OCI-LY1 (cell line): ENCODE data around the gene SDCBP2.

Experiments
- H2AFZ ChIP-seq: fragments of 200-600 bp; sonication (generic), shearing (Covaris generic); 2 replicates; pipeline ENCODE4 v1.6.0; 2014; ENCODE audit warnings: antibody characterized with exemption, mild to moderate bottlenecking, low read length
- H3F3A ChIP-seq: fragments of 200-600 bp; sonication (generic), shearing (Covaris generic); 2 replicates; pipeline ENCODE4 v1.6.0; 2014; ENCODE audit warnings: mild to moderate bottlenecking, antibody characterized with exemption, low read length, moderate library complexity; ENCODE audit not compliant: insufficient read depth
- H3K27ac ChIP-seq: fragments of 200-600 bp; sonication (generic); 2 replicates; pipeline ENCODE4 v1.5.1; 2014; ENCODE audit warnings: low read length, mixed run types, mild to moderate bottlenecking, low read depth; ENCODE audit not compliant: poor library complexity, severe bottlenecking
- H3K27me3 ChIP-seq: fragments of 200-600 bp; sonication (generic); 2 replicates; pipeline ENCODE4 v1.6.0; 2014; ENCODE audit warnings: antibody characterized with exemption, mild to moderate bottlenecking, low read length, moderate library complexity; ENCODE audit not compliant: insufficient read depth
- H3K36me3 ChIP-seq: fragments of 200-600 bp; sonication (generic); 2 replicates; pipeline ENCODE4 v1.6.1; 2014; ENCODE audit warnings: mild to moderate bottlenecking, antibody characterized with exemption, low read length, moderate library complexity, mixed read lengths; ENCODE audit not compliant: insufficient read depth
- H3K4me1 ChIP-seq: fragments of 200-600 bp; sonication (generic); 2 replicates; pipeline ENCODE4 v1.5.1; 2014; ENCODE audit warnings: mild to moderate bottlenecking, low read length, moderate library complexity; ENCODE audit not compliant: insufficient read depth, severe bottlenecking
- H3K4me2 ChIP-seq: fragments of 200-600 bp; sonication (generic), shearing (Covaris generic); 2 replicates; pipeline ENCODE4 v1.6.1; 2014; ENCODE audit warnings: low read length
- H3K4me3 ChIP-seq: fragments of 200-600 bp; sonication (generic); 2 replicates; pipeline ENCODE4 v1.5.1; 2014; ENCODE audit warnings: low read length, low read depth, mild to moderate bottlenecking, mixed read lengths; ENCODE audit not compliant: poor library complexity, severe bottlenecking
- H3K79me2 ChIP-seq: fragments of 200-600 bp; shearing (Covaris generic); 2 replicates; pipeline ENCODE4 v1.6.1; 2016; ENCODE audit warnings: mixed run types, low read length, mixed read lengths; ENCODE audit not compliant: insufficient read depth
- H3K9ac ChIP-seq: fragments of 200-600 bp; sonication (generic), shearing (Covaris generic); 2 replicates; pipeline ENCODE4 v1.6.1; 2014; ENCODE audit warnings: mild to moderate bottlenecking, low read length, mixed read lengths
- H3K9me2 ChIP-seq: fragments of 200-600 bp; sonication (generic), shearing (Covaris generic); 2 replicates; pipeline ENCODE4 v1.6.1; 2014; ENCODE audit warnings: low read depth, mild to moderate bottlenecking, low read length, mixed read lengths
- H3K9me3 ChIP-seq: fragments of 200-600 bp; shearing (Covaris generic); 2 replicates; pipeline ENCODE4 v1.6.1; 2014; ENCODE audit warnings: low read length, mixed read lengths
- H4K20me1 ChIP-seq: fragments of 200-600 bp; sonication (generic), shearing (Covaris generic); 2 replicates; pipeline ENCODE4 v1.6.0; 2016; ENCODE audit warnings: mild to moderate bottlenecking, low read length; ENCODE audit not compliant: insufficient read depth
- EZH2 ChIP-seq: fragments of 200-600 bp; sonication (generic), shearing (Covaris generic); IDR thresholded peaks from 2 replicates; pipeline ENCODE4 v1.8.0; 2017; ENCODE audit warnings: borderline replicate concordance, mixed run types, mild to moderate bottlenecking, antibody characterized with exemption, low read length, moderate library complexity, mixed read lengths
- TF ChIP-seq, protein P1 (sequence below): fragments of 200-600 bp; sonication (generic), shearing (Covaris generic); IDR thresholded peaks from 2 replicates; pipeline ENCODE4 v1.5.1; 2017; ENCODE audit warnings: mild to moderate bottlenecking, antibody characterized with exemption, low read length, moderate library complexity, mixed read lengths

Gene SDCBP2

DNA sequence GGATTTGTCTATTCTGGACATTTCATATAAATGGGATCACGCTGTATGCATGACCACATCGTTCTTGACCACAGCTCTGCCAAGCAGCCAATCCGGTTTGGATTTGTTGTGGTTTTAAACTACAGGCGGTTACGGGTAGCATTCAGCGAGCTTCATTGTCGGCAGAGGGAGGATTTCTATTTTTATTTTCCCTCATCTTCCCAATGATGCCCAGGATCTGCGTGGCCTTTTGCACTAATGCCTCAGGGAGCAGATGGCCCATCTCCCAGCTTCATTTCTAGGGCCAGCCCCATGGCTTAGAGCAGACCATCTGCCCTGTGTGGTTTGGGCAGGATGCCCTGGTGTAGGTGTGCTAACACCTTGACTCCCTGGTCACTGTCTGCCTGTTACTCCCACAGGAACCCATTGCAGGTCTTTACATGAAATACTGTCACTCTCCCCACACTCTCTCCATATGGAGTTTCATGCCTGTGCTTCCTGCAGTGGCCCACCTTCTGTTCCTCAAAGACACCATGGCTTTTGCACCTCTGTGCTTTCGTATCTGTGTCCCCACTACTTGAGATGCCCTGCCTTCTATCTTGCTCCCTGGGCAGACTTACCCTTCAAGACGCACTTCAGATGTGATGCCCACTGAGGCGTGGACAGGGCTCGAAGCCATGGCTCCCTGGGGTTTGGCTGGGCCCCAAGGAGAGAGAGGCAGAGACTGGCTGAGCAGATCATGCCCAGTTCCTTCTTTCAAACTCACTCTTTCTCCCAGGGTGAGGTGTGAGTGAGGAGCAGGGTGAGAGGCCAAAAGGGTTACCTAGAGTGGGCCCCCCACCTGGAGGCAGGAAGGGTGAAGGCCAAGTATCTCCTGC, 26.0 kb downstream of the SDCBP2 start:
- Histone ChIP-seq H3F3A (no peaks in the 10 kb centered on the region), H3K4me3 (no peak overlapping the region), H3K9me3 (no peaks in the 10 kb centered on the region), H3K9ac (no peak overlapping the region), H2AFZ (no peak overlapping the region), H3K4me2 (no peak overlapping the region), H3K36me3 (no peaks in the 10 kb centered on the region), H3K9me2 (no peaks in the 10 kb centered on the region), H3K27me3 (no peaks in the 10 kb centered on the region), H3K4me1 (no peaks in the 10 kb centered on the region), H4K20me1 (no peaks in the 10 kb centered on the region), H3K79me2 (no peaks in the 10 kb centered on the region), H3K27ac (no peak overlapping the region)
- TF ChIP-seq, protein P1, sequence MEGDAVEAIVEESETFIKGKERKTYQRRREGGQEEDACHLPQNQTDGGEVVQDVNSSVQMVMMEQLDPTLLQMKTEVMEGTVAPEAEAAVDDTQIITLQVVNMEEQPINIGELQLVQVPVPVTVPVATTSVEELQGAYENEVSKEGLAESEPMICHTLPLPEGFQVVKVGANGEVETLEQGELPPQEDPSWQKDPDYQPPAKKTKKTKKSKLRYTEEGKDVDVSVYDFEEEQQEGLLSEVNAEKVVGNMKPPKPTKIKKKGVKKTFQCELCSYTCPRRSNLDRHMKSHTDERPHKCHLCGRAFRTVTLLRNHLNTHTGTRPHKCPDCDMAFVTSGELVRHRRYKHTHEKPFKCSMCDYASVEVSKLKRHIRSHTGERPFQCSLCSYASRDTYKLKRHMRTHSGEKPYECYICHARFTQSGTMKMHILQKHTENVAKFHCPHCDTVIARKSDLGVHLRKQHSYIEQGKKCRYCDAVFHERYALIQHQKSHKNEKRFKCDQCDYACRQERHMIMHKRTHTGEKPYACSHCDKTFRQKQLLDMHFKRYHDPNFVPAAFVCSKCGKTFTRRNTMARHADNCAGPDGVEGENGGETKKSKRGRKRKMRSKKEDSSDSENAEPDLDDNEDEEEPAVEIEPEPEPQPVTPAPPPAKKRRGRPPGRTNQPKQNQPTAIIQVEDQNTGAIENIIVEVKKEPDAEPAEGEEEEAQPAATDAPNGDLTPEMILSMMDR = no peak
- no peak for TF ChIP-seq EZH2

DNA sequence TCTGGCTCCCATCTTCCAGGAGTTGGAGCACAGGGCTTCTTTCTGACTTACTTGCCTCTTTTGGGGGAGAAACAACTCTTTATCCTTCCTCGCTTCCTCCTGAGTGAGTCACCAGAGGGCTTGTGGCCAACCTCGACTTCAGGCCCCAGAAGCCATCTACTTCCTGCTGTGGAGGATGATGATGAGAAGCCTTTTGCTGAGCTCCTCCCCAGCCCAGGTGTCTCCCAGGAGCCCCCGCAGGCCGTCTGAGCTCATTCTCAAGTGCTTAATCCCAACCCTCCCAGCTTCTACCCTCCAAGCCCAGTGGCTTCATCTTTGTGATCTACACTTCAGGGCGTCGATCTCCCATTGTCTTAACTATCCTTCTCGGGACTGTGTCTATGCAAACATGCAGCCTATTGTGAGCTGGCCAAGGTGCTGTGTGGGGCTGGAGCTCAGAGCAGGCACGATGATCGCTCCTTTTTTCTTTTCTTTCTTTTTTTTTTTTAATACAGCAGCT, 27.9 kb downstream of the SDCBP2 start:
- no peaks in the 10 kb centered on the region for H3F3A ChIP-seq
- no peaks in the 10 kb centered on the region for H3K9me2 ChIP-seq
- no peaks in the 10 kb centered on the region for H4K20me1 ChIP-seq
- TF ChIP-seq, protein P1 = no peak
- TF ChIP-seq EZH2 = no peak
- H3K36me3 ChIP-seq = no peaks in the 10 kb centered on the region
- no peaks in the 10 kb centered on the region for H3K4me1 ChIP-seq
- H3K79me2 ChIP-seq = no peaks in the 10 kb centered on the region
- H3K9ac ChIP-seq = no peak overlapping the region
- H3K27ac ChIP-seq = no peak overlapping the region
- no peak overlapping the region for H3K4me2 ChIP-seq
- H3K9me3 ChIP-seq = no peaks in the 10 kb centered on the region
- no peak overlapping the region for H2AFZ ChIP-seq
- no peaks in the 10 kb centered on the region for H3K27me3 ChIP-seq
- no peak overlapping the region for H3K4me3 ChIP-seq

DNA sequence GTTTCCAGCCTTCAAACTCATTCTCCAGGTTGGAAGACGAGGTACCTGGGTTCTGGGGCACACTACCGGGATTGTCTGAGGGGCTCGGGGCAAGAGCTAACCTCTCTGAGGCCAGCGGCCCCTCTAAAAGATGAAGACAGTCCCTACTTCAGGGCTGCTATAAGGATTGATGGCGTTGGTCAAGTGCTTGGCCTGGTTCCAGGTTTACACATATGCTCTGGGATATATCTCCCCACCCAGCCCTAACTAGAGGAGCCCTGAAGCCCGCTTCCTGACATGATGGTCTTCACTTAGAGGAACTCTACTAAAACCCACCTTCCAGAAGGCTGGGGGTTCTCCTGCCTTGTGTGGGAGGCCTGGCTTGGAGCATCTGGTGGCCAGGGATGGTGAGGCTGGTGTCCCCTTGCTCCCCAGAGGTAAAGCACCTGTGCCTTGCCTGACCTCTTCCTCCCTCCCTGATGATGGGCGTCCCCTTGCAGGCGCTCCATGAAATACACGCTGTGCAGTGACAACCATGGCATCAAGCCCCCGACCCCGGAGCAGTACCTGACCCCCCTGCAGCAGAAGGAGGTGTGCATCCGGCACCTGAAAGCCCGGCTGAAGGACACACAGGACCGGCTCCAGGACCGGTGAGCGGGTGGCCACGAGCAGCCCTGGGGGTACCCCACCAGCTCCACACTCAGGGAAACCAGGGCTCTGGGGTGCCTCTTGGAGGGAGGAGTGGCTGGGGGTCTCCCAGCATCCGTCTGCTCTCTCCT, 28.7 kb downstream of the SDCBP2 start:
- H2AFZ ChIP-seq = no peak overlapping the region
- no peaks in the 10 kb centered on the region for H3K9me2 ChIP-seq
- H3K4me2 ChIP-seq = no peak overlapping the region
- TF ChIP-seq, protein P1 = no peak
- TF ChIP-seq EZH2 = no peak
- H3K27ac ChIP-seq = no peak overlapping the region
- no peaks in the 10 kb centered on the region for H3K27me3 ChIP-seq
- H3K9me3 ChIP-seq = no peaks in the 10 kb centered on the region
- no peaks in the 10 kb centered on the region for H3K36me3 ChIP-seq
- H3K4me3 ChIP-seq = no peak overlapping the region
- H4K20me1 ChIP-seq = no peaks in the 10 kb centered on the region
- no peaks in the 10 kb centered on the region for H3K79me2 ChIP-seq
- H3K4me1 ChIP-seq = no peaks in the 10 kb centered on the region
- no peak overlapping the region for H3K9ac ChIP-seq
- H3F3A ChIP-seq = no peaks in the 10 kb centered on the region
